Measurements from ENCODE around the gene CCNG2.

CCNG2 gene

DNA sequence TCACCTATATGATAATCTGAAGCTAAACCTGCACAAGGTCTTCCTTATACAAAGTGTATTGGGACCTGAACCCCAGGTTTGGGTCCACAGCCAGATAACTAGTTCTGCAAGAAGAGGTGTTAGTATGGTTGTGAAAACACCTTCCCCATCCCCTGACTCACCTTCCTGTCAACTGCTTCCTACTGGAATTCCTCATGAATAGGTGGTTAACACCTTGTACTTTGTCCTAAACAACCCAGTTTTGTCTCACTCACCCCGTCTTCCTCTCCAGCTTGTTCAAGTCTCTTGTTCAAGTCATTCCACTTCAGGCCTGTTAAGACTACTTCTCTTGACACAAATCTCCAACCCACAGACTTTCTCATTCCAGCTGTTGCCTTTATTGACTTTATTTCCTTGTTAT lies 45.5 kb downstream of the CCNG2 start:
- DNase-seq (ENCODE audit: low read depth in 3 of 3), result no peak

DNA sequence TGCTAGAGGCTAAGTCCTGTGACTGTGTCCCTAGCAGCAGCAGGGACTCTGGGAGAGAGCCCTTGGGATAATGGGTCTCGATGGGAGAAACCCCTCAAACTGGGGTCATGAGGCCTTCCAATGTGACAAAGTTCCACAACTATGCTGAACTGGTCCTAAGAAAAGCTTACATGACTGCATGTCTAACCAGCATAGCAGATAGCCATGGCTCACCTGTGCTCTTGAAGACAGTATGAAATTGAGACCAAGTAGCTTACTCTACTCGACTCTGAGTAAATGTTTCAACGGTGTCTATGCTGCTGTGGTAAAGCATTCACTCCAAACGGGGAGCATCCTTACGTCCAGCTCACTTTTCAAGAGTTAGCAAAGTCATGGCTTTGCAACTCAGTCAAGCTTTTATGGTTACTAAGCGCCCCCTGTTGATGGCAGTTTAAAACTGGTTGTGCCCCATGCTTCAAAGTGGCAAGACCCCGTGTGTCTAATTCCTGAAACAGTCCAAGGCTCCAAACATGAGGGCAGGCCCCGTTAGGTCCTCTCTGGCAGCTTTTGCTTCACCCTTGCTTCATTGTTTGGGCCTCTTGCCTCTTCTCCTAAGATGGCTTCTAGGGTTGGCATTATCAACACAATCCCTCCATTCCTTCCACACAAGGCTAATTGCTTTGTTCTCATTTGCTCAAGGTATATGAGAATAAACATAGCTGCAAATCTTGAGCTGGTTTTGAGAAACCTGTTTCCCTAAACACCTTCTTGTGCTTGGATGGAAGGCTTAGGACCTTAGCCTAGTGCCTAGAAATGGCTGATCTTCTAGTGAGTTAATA lies 46.6 kb downstream of the CCNG2 start:
- peak; percentile 19 to 46 (median 34) for DNase-seq (ENCODE audit: low read depth in 3 of 3)

DNA sequence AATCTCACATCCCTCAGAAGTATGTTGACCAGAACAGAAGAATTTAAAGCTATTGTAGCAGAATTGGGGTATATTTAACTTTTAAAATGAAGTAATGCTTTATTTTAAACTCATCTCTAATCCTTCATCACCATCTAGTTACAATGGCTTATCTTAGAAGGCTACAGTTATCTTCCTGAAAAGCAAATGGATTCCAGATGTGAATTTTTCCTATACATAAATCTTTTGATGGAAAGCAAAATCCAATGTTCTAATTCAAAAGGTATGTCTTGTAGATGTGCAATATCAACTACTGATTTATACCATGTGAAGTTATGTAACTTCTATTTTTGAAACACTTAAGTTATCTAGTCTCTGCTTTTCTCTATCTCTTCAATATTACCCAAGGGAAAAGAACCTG lies 47.6 kb downstream of the CCNG2 start:
- no peak for DNase-seq (ENCODE audit: low read depth in 3 of 3)

DNA sequence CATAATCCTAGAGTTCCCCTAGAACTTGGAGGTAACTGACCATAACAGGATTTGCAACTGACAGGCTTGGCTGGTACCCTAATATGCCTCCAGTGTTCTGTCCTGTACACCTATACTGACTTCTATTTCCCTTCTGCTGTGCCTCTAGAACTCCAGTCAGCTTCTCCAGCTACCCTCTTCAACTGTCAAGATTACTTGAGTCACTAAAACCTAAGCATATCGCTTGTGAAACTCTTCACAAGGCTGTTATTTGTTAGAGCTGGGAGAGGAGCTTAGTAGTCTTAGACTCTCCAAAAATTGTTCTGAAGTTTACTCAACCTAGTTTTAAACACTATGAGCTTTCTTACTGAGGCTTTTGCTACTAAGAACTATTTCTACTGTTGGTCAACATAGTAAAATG lies 52.0 kb downstream of the CCNG2 start:
- DNase-seq (ENCODE audit: low read depth in 3 of 3), result no peak

DNA sequence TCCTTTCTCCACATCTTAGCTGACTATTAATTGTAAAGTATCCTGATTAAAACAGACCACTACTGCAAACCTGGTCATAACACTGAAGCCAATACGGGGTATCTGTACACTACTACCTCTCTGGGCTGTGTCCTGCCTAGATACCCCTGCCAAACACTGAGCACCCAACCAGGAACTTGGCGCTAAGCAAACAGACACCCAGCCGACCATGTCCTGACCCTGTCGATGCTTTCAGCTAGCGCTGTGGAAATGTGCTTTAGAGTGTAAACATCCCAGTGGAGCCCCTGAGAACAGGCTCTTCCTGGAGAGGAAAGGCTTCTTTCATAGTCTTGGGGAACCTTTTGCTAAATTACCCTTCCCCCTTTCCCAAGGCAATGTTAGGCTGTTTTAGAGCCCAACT lies 52.9 kb downstream of the CCNG2 start:
- DNase-seq (ENCODE audit: low read depth in 3 of 3), result no peak

DNA sequence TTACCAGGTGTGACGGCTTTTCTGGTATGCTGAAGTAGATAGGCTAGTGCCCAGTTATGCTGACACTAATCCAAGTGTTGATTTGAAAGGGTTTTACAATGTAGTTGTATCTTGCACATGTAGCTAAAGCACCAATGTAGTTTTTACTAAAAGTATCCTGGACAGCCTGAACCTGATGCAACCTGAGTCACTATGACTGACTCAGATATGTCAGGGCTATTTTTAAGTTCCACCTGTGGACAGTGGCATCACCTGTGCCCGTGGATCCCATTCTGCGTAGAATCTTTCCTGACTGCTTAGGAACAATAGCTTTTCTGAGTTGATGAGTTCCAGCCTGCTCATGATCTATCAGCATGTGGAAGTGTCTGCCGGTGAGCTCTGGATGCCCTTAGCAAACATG lies 58.1 kb downstream of the CCNG2 start:
- DNase-seq (ENCODE audit: low read depth in 3 of 3), result no peak

DNA sequence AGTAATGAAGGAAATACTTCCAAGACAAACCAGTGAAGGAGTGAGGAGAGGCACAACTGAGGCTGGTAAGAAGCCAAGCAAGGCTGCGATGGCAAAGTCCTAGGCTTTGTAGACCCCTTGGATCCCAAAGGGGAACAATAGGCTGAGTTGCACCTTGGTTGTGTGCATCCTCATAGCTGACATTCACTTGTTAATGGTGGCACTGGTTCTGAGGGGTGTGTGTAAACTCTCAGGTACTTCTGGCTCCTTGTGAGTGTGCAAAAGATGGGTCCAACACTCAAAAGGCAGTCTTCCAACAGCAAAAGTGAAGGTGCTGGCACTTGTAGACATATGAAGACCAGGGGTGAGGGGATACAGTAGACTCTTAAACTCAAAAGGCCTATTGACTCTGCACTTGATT lies 60.5 kb downstream of the CCNG2 start:
- DNase-seq (ENCODE audit: low read depth in 3 of 3), result no peak

DNA sequence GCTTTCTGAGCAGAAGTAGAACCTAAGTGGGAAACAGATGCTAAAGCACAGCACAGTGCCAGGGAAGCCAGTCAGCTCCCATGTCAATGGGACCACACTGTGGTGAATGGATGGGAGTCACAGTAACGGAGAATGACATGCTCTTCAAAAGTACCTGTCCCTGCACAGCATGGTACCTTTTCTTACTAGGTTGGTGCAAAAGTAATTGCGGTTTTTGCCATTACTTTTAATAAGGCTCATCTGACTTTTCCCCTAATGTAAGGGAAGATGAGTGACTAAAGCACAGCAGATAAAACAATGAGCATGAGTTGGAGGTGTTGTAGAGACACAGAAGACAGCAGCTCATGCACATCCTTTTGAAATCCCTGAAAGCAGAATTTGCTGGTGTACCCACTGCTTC lies 62.3 kb downstream of the CCNG2 start:
- DNase-seq (ENCODE audit: low read depth in 3 of 3), result no peak
